Glutamatergic neuron (in vitro differentiated cells): ENCODE results near the gene NPW. TPM values are rescaled to one million over a fixed set of nuclear protein-coding genes. Genes with fewer than 3 reads are reported as not detected.

Experiments used
- DNase-seq: peaks from one replicate; pipeline ENCODE4 v3.0.0; 2022
- H3K27ac Mint-ChIP-seq: one replicate; pipeline ENCODE4 v1.8.0; 2020; ENCODE audit warnings: mild to moderate bottlenecking, mixed read lengths, inconsistent platforms; ENCODE audit not compliant: unreplicated experiment
- H3K27me3 Mint-ChIP-seq: one replicate; pipeline ENCODE4 v1.8.0; 2020; ENCODE audit warnings: mild to moderate bottlenecking, moderate library complexity, mixed read lengths, inconsistent platforms; ENCODE audit not compliant: unreplicated experiment
- H3K36me3 Mint-ChIP-seq: one replicate; pipeline ENCODE4 v1.8.0; 2020; ENCODE audit warnings: mild to moderate bottlenecking, mixed read lengths, inconsistent platforms; ENCODE audit not compliant: unreplicated experiment
- H3K4me1 Mint-ChIP-seq: one replicate; pipeline ENCODE4 v1.8.0; 2020; ENCODE audit warnings: mild to moderate bottlenecking, low read depth, mixed read lengths, inconsistent platforms; ENCODE audit not compliant: unreplicated experiment
- H3K4me3 Mint-ChIP-seq: one replicate; pipeline ENCODE4 v1.8.0; 2020; ENCODE audit warnings: mild to moderate bottlenecking, mixed read lengths, inconsistent platforms; ENCODE audit not compliant: unreplicated experiment
- H3K9me3 Mint-ChIP-seq: one replicate; pipeline ENCODE4 v1.8.0; 2020; ENCODE audit warnings: mild to moderate bottlenecking, moderate library complexity, mixed read lengths, inconsistent platforms; ENCODE audit not compliant: unreplicated experiment
- CTCF ChIP-seq: fragments of 200-600 bp; sonication (generic); IDR thresholded peaks from one replicate; pipeline ENCODE4 v1.5.0; 2021; ENCODE audit not compliant: partially characterized antibody, unreplicated experiment
- long read RNA-seq: library from polyadenylated mRNA; unstranded; transcript quantifications from one replicate; pipeline ENCODE4 v2.0.0, GENCODE V29; 2020; ENCODE audit not compliant: unreplicated experiment
- total RNA-seq: library from RNA; stranded (reverse); fragmentation: NEBNext Ultra II Directional; extraction: Animal tissue kit (Norgen Biotek cat#: 25700); gene quantifications from one replicate; pipeline ENCODE4 v1.2.1, GENCODE V29; 2021; ENCODE audit not compliant: unreplicated experiment

Gene NPW
- 0.91 TPM for total RNA-seq
- long read RNA-seq, partial matches to known transcripts = 0 of 2 reads
- long read RNA-seq, other reads (novel, unspliced or antisense) = 0 of 2 reads

- Mint-ChIP-seq H3K36me3 (no peaks in the 10 kb centered on the region), H3K9me3 (peaks cover 10% of the 10 kb centered on the region), H3K4me1 (peaks cover 10% of the 10 kb centered on the region), H3K27me3 (peaks cover 14% of the 10 kb centered on the region), H3K4me3 (peak within 1 kb of the TSS; percentile 64), H3K27ac (peak within 1 kb of the TSS; percentile 52)
- peak; percentile 39 for DNase-seq
- no peak for TF ChIP-seq CTCF
Measured at GRCh38 chr16:2019518-2019920, at the start of gene NPW. Gene NPW, plus strand, starts transcription at chr16:2019785.

GRCh38 chr16:1971796-1972489, 47.6 kb upstream of the NPW start, which contains the start of gene TBL3:
Gene TBL3, plus strand, starts transcription at chr16:1972053. Its CDS starts 112 bp downstream, at chr16:1972165.
- H3K4me3 Mint-ChIP-seq = peak within 1 kb of the TSS; percentile 97
- TF ChIP-seq CTCF = no peak
- peak within 1 kb of the TSS; percentile 98 for H3K27ac Mint-ChIP-seq
- H3K36me3 Mint-ChIP-seq = no peaks in the 10 kb centered on the region
- DNase-seq = peak; percentile 95
- peaks cover 8% of the 10 kb centered on the region for H3K27me3 Mint-ChIP-seq
- H3K4me1 Mint-ChIP-seq = peaks cover 2% of the 10 kb centered on the region
- peaks cover 8% of the 10 kb centered on the region for H3K9me3 Mint-ChIP-seq

GRCh38 chr16:1972490-1972877, 47.1 kb upstream of the NPW start:
- Mint-ChIP-seq H3K27ac (no peak overlapping the region), H3K9me3 (peaks cover 8% of the 10 kb centered on the region), H3K36me3 (no peaks in the 10 kb centered on the region), H3K4me3 (peak overlapping the region; percentile 97), H3K27me3 (peaks cover 8% of the 10 kb centered on the region), H3K4me1 (peaks cover 2% of the 10 kb centered on the region)
- TF ChIP-seq CTCF = no peak
- DNase-seq = no peak

GRCh38 chr16:1973461-1974156, 46.0 kb upstream of the NPW start:
- Mint-ChIP-seq H3K9me3 (peaks cover 8% of the 10 kb centered on the region), H3K27ac (no peak overlapping the region), H3K36me3 (no peaks in the 10 kb centered on the region), H3K4me1 (peaks cover 2% of the 10 kb centered on the region), H3K4me3 (no peak overlapping the region), H3K27me3 (peaks cover 8% of the 10 kb centered on the region)
- no peak for TF ChIP-seq CTCF
- no peak for DNase-seq
